ENCODE results near the gene KCNIP1. TPM values are rescaled to one million over a fixed set of nuclear protein-coding genes. Genes with fewer than 3 reads are reported as not detected.

KCNIP1 gene
- polyA plus RNA-seq, 1 donor from 2014 or later = 13.8 TPM

DNA sequence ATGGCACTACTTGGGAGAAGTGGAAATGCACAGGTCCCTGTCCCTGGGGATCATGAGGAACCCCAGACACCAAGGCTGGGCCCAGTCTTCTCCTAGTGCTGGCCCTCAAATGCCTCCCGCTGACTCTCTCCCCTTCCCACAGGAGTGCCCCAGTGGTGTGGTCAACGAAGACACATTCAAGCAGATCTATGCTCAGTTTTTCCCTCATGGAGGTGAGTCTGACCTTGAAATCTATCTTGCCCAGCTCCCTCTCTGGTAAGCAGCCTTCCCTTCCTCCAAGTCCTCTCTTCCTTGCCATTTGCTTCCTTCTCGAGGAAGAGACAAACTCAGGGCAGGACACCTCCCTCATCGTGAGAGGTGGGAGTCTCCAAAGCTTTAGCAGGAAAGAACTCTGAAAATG lies 216.4 kb downstream of the KCNIP1 start:
- H3K9me3 ChIP-seq (ENCODE audit: low read length) = no peaks in the 10 kb centered on the region
- no peak overlapping the region for H3K27ac ChIP-seq (ENCODE audit: low read length)
- TF ChIP-seq EZH2 (IDR thresholded peaks at IDR 0.05; ENCODE audit: borderline replicate concordance, insufficient read depth, low read length, poor library complexity, severe bottlenecking) (no peak), POLR2AphosphoS5 (IDR thresholded peaks at IDR 0.05) (no peak), TAF1 (IDR thresholded peaks at IDR 0.05; ENCODE audit: low read depth) (no peak), RAD21 (conservative IDR thresholded peaks at IDR 0.05) (no peak), SMC3 (conservative IDR thresholded peaks at IDR 0.05; ENCODE audit: poor library complexity) (no peak), EP300 (conservative IDR thresholded peaks at IDR 0.05; ENCODE audit: poor library complexity, severe bottlenecking) (no peak), MXI1 (conservative IDR thresholded peaks at IDR 0.05; ENCODE audit: poor library complexity, severe bottlenecking) (no peak)
- TF ChIP-seq, protein P1, sequence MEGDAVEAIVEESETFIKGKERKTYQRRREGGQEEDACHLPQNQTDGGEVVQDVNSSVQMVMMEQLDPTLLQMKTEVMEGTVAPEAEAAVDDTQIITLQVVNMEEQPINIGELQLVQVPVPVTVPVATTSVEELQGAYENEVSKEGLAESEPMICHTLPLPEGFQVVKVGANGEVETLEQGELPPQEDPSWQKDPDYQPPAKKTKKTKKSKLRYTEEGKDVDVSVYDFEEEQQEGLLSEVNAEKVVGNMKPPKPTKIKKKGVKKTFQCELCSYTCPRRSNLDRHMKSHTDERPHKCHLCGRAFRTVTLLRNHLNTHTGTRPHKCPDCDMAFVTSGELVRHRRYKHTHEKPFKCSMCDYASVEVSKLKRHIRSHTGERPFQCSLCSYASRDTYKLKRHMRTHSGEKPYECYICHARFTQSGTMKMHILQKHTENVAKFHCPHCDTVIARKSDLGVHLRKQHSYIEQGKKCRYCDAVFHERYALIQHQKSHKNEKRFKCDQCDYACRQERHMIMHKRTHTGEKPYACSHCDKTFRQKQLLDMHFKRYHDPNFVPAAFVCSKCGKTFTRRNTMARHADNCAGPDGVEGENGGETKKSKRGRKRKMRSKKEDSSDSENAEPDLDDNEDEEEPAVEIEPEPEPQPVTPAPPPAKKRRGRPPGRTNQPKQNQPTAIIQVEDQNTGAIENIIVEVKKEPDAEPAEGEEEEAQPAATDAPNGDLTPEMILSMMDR (IDR thresholded peaks at IDR 0.05; ENCODE audit: poor library complexity, severe bottlenecking) = no peak
- TF ChIP-seq, protein P2, sequence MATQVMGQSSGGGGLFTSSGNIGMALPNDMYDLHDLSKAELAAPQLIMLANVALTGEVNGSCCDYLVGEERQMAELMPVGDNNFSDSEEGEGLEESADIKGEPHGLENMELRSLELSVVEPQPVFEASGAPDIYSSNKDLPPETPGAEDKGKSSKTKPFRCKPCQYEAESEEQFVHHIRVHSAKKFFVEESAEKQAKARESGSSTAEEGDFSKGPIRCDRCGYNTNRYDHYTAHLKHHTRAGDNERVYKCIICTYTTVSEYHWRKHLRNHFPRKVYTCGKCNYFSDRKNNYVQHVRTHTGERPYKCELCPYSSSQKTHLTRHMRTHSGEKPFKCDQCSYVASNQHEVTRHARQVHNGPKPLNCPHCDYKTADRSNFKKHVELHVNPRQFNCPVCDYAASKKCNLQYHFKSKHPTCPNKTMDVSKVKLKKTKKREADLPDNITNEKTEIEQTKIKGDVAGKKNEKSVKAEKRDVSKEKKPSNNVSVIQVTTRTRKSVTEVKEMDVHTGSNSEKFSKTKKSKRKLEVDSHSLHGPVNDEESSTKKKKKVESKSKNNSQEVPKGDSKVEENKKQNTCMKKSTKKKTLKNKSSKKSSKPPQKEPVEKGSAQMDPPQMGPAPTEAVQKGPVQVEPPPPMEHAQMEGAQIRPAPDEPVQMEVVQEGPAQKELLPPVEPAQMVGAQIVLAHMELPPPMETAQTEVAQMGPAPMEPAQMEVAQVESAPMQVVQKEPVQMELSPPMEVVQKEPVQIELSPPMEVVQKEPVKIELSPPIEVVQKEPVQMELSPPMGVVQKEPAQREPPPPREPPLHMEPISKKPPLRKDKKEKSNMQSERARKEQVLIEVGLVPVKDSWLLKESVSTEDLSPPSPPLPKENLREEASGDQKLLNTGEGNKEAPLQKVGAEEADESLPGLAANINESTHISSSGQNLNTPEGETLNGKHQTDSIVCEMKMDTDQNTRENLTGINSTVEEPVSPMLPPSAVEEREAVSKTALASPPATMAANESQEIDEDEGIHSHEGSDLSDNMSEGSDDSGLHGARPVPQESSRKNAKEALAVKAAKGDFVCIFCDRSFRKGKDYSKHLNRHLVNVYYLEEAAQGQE (IDR thresholded peaks at IDR 0.05; ENCODE audit: borderline replicate concordance) = no peak
- H3K4me2 ChIP-seq (ENCODE audit: low read length) = no peak overlapping the region
- no peaks in the 10 kb centered on the region for H3K9me2 ChIP-seq (ENCODE audit: insufficient read depth, low read length)
- no peak overlapping the region for H3K4me3 ChIP-seq (ENCODE audit: low read length)
- H4K20me1 ChIP-seq (ENCODE audit: insufficient read depth) = no peaks in the 10 kb centered on the region
- no peaks in the 10 kb centered on the region for H3F3A ChIP-seq (ENCODE audit: insufficient read depth, low read length, poor library complexity, severe bottlenecking)
- no peaks in the 10 kb centered on the region for H3K79me2 ChIP-seq (replicated peaks; ENCODE audit: insufficient read depth, low read length)
- no peaks in the 10 kb centered on the region for H3K36me3 ChIP-seq (ENCODE audit: insufficient read depth, low read length)
- no peak overlapping the region for H2AFZ ChIP-seq (ENCODE audit: low read depth, low read length)
- no peaks in the 10 kb centered on the region for H3K27me3 ChIP-seq (ENCODE audit: insufficient read depth, low read depth, low read length)
- H3K9ac ChIP-seq (ENCODE audit: low read length) = no peak overlapping the region

DNA sequence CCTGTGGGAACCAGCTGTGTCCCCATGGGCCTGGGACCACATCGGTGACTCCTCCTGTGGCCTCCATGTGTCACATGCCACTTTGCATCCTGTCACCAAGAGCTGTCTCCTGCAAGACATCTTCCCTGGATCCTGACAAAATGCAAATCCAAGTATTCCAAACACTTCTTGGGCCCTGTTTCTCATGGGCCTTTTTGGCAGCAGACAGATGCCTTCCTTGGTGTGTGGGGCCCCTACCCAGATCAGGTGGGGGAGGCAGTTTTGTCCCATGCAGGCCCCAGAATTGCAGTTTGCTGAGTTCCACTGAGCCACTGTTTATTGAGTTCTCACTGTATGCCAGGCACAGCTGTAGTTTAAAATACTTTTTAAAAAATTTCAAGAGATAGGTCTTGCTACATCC lies 217.2 kb downstream of the KCNIP1 start:
- TF ChIP-seq RAD21 (conservative IDR thresholded peaks at IDR 0.05) (no peak), POLR2AphosphoS5 (IDR thresholded peaks at IDR 0.05) (no peak), EP300 (conservative IDR thresholded peaks at IDR 0.05; ENCODE audit: poor library complexity, severe bottlenecking) (no peak), SMC3 (conservative IDR thresholded peaks at IDR 0.05; ENCODE audit: poor library complexity) (no peak), MXI1 (conservative IDR thresholded peaks at IDR 0.05; ENCODE audit: poor library complexity, severe bottlenecking) (no peak)
- TF ChIP-seq, protein P1 (IDR thresholded peaks at IDR 0.05; ENCODE audit: poor library complexity, severe bottlenecking) = no peak
- TF ChIP-seq, protein P2 (IDR thresholded peaks at IDR 0.05; ENCODE audit: borderline replicate concordance) = no peak
- Histone ChIP-seq H3K27me3 (ENCODE audit: insufficient read depth, low read depth, low read length) (no peaks in the 10 kb centered on the region), H3K4me2 (ENCODE audit: low read length) (no peak overlapping the region), H3K27ac (ENCODE audit: low read length) (no peak overlapping the region), H3K9me3 (ENCODE audit: low read length) (no peaks in the 10 kb centered on the region), H3K9ac (ENCODE audit: low read length) (no peak overlapping the region), H3K4me3 (ENCODE audit: low read length) (no peak overlapping the region), H3K79me2 (replicated peaks; ENCODE audit: insufficient read depth, low read length) (no peaks in the 10 kb centered on the region), H3K9me2 (ENCODE audit: insufficient read depth, low read length) (no peaks in the 10 kb centered on the region), H4K20me1 (ENCODE audit: insufficient read depth) (no peaks in the 10 kb centered on the region), H3K36me3 (ENCODE audit: insufficient read depth, low read length) (no peaks in the 10 kb centered on the region), H2AFZ (ENCODE audit: low read depth, low read length) (no peak overlapping the region), H3F3A (ENCODE audit: insufficient read depth, low read length, poor library complexity, severe bottlenecking) (no peaks in the 10 kb centered on the region)
